K562 (cell line): Measurements from ENCODE around the gene ZSCAN32. TPM values are rescaled to one million over a fixed set of nuclear protein-coding genes. Genes with fewer than 3 reads are reported as not detected.

Source experiments
- CXXC5 ChIP-seq: fragments of 250-450 bp; sonication (Bioruptor Pico); IDR thresholded peaks from 2 replicates; pipeline ENCODE4 v1.8.0; 2022; ENCODE audit warnings: inconsistent platforms, mild to moderate bottlenecking, moderate library complexity
- HLTF ChIP-seq: fragments of 450-650 bp; IDR thresholded peaks from 2 replicates; pipeline ENCODE4 v1.6.1; 2016
- ILF3 ChIP-seq: fragments of 450-650 bp; IDR thresholded peaks from 2 replicates; pipeline ENCODE4 v1.6.1; 2018; ENCODE audit warnings: antibody characterized with exemption, mild to moderate bottlenecking, moderate library complexity, borderline replicate concordance
- JUNB ChIP-seq: fragments of 450-650 bp; formaldehyde crosslinking; conservative IDR thresholded peaks from 2 replicates; pipeline ENCODE4 v1.4.0; 2020; ENCODE audit warnings: mild to moderate bottlenecking
- LCOR ChIP-seq: sonication (generic); formaldehyde crosslinking; IDR thresholded peaks from 2 replicates; pipeline ENCODE4 v1.8.0; 2022; ENCODE audit warnings: mild to moderate bottlenecking, missing genetic modification reagents
- TCF3 ChIP-seq: sonication (generic); formaldehyde crosslinking; IDR thresholded peaks from 2 replicates; pipeline ENCODE4 v1.4.0; 2020; ENCODE audit warnings: mild to moderate bottlenecking, missing genetic modification reagents
- TGIF2 ChIP-seq: sonication (generic); formaldehyde crosslinking; IDR thresholded peaks from 2 replicates; pipeline ENCODE4 v1.8.1; 2022; ENCODE audit warnings: mild to moderate bottlenecking, missing genetic modification reagents, moderate library complexity
- ZNF830 ChIP-seq: fragments of 250-450 bp; sonication (Bioruptor Pico); IDR thresholded peaks from 2 replicates; pipeline ENCODE4 v1.5.0; 2021; ENCODE audit warnings: mild to moderate bottlenecking
- polyA plus RNA-seq, 8 experiments: library from polyadenylated mRNA; depleted of rRNA in 4 of 8; stranded (reverse) in 5 of 8; unstranded in 3 of 8; fragments of >200 nt; fragmentation: Nextera tagmentation in 2 of 8; fragmentation: Illumina TruSeq in 1 of 8; extraction: Ambion mirVana in 2 of 8; extraction: Trizol in 1 of 8; gene quantifications; 2 replicates each; pipeline versions ENCODE4 v1.2.1 to v1.2.3, GENCODE V29; 2011 to 2014; ENCODE audit warnings: inconsistent platforms in 1 of 8, missing spikeins in 1 of 8
- total RNA-seq, 7 experiments: library from RNA; depleted of rRNA in 6 of 7; stranded (reverse); fragments of >200 nt in 6 of 7; fragmentation: Illumina TruSeq in 2 of 7; extraction: Trizol in 2 of 7; gene quantifications; 2 replicates each; pipeline versions ENCODE4 v1.2.1 to v1.2.3, GENCODE V29; 2011 to 2021; ENCODE audit warnings: low replicate concordance in 1 of 7
- TF ChIP-seq, protein P1 (sequence below): sonication (generic); formaldehyde crosslinking; IDR thresholded peaks from 2 replicates; pipeline ENCODE4 v1.8.0; 2022; ENCODE audit warnings: mild to moderate bottlenecking, missing genetic modification reagents
- TF ChIP-seq, protein P2 (sequence below): fragments of 250-450 bp; sonication (Bioruptor Pico); IDR thresholded peaks from 2 replicates; pipeline ENCODE4 v1.8.0; 2022; ENCODE audit warnings: moderate library complexity, mild to moderate bottlenecking, inconsistent platforms
- TF ChIP-seq, protein P3 (sequence below): fragments of 250-450 bp; sonication (Bioruptor Pico); IDR thresholded peaks from 2 replicates; pipeline ENCODE4 v1.9.0; 2021; ENCODE audit warnings: mild to moderate bottlenecking
- TF ChIP-seq, protein P4 (sequence below), 2 experiments: fragments of 450-650 bp; IDR thresholded peaks; 2 replicates each; pipeline ENCODE4 v1.6.1; 2016
- TF ChIP-seq, protein P5 (sequence below): fragments of 250-450 bp; sonication (Bioruptor Pico); IDR thresholded peaks from 2 replicates; pipeline ENCODE4 v1.5.0; 2020; ENCODE audit warnings: mild to moderate bottlenecking, borderline replicate concordance
- TF ChIP-seq, protein P6 (sequence below): fragments of 450-650 bp; formaldehyde crosslinking; IDR thresholded peaks from 2 replicates; pipeline ENCODE4 v1.4.0; 2020; ENCODE audit warnings: mild to moderate bottlenecking, mixed read lengths
- TF ChIP-seq, protein P7 (sequence below): sonication (generic); formaldehyde crosslinking; IDR thresholded peaks from 2 replicates; pipeline ENCODE4 v1.5.0; 2020; ENCODE audit warnings: missing genetic modification reagents

Gene ZSCAN32
- total and polyA plus RNA-seq, 9 of the 15 experiments (the other 6 are each of a cell fraction or from before 2014, with no cell fraction given): 16.0 to 29.4 (median 19.2) TPM

DNA sequence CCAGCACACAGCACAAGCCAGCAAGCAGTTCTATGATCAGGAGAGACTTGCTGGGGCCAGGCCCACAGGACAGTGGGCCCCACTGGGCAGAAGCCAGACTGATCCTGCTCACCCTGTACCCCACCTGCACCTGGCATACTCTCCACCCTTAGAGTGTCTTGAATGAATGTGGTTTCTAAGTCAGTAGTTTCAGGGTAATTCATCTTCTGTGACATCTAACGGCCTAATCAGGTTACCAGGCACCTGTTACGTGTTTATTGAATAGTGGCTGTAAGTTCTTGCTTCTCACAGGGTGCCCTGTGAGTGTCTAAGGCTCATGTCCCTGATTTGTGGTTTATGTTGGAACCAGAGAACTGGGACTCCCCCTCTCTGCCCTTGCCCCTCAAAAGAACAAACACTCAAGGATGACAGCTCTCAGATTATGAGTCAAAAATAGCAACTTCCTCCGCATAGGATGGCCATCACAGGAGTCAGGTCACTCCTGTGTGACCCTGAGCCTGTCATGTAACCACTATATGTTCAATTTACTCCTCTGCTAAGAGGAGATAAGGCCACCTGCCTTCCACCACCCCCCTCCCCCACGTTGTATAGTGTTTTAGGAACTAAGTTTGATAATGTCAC lies 52.1 kb downstream of the ZSCAN32 start (continued):
- TF ChIP-seq TCF3 (CRISPR knock-in tag) (peak; percentile 96), CXXC5 (CRISPR knock-in tag) (peak; percentile 85), LCOR (CRISPR knock-in tag) (no peak), JUNB (no peak), ZNF830 (CRISPR knock-in tag) (no peak), ILF3 (no peak), TGIF2 (CRISPR knock-in tag) (no peak), HLTF (no peak)
- TF ChIP-seq, protein P1, sequence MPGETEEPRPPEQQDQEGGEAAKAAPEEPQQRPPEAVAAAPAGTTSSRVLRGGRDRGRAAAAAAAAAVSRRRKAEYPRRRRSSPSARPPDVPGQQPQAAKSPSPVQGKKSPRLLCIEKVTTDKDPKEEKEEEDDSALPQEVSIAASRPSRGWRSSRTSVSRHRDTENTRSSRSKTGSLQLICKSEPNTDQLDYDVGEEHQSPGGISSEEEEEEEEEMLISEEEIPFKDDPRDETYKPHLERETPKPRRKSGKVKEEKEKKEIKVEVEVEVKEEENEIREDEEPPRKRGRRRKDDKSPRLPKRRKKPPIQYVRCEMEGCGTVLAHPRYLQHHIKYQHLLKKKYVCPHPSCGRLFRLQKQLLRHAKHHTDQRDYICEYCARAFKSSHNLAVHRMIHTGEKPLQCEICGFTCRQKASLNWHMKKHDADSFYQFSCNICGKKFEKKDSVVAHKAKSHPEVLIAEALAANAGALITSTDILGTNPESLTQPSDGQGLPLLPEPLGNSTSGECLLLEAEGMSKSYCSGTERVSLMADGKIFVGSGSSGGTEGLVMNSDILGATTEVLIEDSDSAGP (CRISPR knock-in tag): no peak
- TF ChIP-seq, protein P2, sequence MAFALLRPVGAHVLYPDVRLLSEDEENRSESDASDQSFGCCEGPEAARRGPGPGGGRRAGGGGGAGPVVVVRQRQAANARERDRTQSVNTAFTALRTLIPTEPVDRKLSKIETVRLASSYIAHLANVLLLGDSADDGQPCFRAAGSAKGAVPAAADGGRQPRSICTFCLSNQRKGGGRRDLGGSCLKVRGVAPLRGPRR (CRISPR knock-in tag): no peak
- TF ChIP-seq, protein P3, sequence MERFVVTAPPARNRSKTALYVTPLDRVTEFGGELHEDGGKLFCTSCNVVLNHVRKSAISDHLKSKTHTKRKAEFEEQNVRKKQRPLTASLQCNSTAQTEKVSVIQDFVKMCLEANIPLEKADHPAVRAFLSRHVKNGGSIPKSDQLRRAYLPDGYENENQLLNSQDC: no peak
- TF ChIP-seq, protein P4, sequence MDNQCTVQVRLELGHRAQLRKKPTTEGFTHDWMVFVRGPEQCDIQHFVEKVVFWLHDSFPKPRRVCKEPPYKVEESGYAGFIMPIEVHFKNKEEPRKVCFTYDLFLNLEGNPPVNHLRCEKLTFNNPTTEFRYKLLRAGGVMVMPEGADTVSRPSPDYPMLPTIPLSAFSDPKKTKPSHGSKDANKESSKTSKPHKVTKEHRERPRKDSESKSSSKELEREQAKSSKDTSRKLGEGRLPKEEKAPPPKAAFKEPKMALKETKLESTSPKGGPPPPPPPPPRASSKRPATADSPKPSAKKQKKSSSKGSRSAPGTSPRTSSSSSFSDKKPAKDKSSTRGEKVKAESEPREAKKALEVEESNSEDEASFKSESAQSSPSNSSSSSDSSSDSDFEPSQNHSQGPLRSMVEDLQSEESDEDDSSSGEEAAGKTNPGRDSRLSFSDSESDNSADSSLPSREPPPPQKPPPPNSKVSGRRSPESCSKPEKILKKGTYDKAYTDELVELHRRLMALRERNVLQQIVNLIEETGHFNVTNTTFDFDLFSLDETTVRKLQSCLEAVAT (IDR thresholded peaks at IDR 0.05): peak in 1 of 2 experiments; percentile 92; a peak in 2 of 4 replicates
- TF ChIP-seq, protein P5, sequence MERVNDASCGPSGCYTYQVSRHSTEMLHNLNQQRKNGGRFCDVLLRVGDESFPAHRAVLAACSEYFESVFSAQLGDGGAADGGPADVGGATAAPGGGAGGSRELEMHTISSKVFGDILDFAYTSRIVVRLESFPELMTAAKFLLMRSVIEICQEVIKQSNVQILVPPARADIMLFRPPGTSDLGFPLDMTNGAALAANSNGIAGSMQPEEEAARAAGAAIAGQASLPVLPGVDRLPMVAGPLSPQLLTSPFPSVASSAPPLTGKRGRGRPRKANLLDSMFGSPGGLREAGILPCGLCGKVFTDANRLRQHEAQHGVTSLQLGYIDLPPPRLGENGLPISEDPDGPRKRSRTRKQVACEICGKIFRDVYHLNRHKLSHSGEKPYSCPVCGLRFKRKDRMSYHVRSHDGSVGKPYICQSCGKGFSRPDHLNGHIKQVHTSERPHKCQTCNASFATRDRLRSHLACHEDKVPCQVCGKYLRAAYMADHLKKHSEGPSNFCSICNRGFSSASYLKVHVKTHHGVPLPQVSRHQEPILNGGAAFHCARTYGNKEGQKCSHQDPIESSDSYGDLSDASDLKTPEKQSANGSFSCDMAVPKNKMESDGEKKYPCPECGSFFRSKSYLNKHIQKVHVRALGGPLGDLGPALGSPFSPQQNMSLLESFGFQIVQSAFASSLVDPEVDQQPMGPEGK: no peak
- TF ChIP-seq, protein P6, sequence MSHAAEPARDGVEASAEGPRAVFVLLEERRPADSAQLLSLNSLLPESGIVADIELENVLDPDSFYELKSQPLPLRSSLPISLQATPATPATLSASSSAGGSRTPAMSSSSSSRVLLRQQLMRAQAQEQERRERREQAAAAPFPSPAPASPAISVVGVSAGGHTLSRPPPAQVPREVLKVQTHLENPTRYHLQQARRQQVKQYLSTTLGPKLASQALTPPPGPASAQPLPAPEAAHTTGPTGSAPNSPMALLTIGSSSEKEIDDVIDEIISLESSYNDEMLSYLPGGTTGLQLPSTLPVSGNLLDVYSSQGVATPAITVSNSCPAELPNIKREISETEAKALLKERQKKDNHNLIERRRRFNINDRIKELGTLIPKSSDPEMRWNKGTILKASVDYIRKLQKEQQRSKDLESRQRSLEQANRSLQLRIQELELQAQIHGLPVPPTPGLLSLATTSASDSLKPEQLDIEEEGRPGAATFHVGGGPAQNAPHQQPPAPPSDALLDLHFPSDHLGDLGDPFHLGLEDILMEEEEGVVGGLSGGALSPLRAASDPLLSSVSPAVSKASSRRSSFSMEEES (CRISPR knock-in tag): no peak
- TF ChIP-seq, protein P7, sequence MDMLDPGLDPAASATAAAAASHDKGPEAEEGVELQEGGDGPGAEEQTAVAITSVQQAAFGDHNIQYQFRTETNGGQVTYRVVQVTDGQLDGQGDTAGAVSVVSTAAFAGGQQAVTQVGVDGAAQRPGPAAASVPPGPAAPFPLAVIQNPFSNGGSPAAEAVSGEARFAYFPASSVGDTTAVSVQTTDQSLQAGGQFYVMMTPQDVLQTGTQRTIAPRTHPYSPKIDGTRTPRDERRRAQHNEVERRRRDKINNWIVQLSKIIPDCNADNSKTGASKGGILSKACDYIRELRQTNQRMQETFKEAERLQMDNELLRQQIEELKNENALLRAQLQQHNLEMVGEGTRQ (CRISPR knock-in tag): no peak
